ENCODE data around the gene C13orf46. TPM values are rescaled to one million over a fixed set of nuclear protein-coding genes. Genes with fewer than 3 reads are reported as not detected.

C13orf46 gene
- polyA plus RNA-seq, 2 of the 4 experiments (the other 2 are of a cell fraction): 0.05 to 0.13 TPM

DNA sequence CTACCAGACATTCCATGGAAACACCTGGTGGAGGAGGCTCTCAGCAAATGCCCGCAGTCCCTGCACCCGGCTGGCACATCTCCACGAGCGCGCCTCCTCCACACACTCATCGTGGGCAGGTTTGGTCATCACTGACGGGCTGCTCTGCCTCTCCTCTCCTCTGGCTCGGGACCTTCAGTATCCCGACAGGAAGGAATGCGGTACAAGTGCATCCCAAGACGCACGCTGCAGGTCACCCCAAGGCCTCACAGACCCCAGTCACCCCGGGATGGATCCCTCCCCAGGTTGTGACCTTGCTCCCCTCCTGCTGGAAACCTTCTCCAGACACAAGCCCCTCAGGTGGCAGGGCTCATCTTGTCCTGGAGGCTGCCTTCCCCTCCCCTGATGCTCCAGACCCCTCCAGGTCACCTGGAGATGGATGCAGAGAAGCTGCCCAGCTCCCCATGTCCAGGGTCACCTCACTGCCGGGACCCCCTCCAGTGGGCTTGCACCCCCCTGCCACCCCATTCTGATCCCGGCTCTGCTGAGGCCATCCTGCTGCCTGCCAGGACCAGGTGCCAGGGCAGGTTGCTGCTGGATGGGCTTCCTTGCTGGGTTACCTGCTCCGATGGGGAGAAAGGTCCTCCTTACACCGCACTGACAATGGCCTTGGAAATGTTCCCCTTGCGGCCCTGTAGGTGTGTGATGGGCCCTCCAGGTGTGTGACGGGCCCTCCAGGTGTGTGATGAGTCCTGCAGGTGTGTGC lies 29.9 kb downstream of the C13orf46 start:
- 88% methylated on average over 11 of the region's 19 CpGs for WGBS (ENCODE audit: missing lambda C conversion rate)
- Histone ChIP-seq H3K4me3 (no peak overlapping the region), H3K9me3 (no peaks in the 10 kb centered on the region), H3K27ac (no peak overlapping the region), H3K4me1 (no peaks in the 10 kb centered on the region), H3K4me2 (no peak overlapping the region)
- ATAC-seq (no peak), DNase-seq (ENCODE audit: low read depth in 1 of 2, low spot score in 1 of 2) (no peak), FAIRE-seq (no peak)
- TF ChIP-seq, protein P1, sequence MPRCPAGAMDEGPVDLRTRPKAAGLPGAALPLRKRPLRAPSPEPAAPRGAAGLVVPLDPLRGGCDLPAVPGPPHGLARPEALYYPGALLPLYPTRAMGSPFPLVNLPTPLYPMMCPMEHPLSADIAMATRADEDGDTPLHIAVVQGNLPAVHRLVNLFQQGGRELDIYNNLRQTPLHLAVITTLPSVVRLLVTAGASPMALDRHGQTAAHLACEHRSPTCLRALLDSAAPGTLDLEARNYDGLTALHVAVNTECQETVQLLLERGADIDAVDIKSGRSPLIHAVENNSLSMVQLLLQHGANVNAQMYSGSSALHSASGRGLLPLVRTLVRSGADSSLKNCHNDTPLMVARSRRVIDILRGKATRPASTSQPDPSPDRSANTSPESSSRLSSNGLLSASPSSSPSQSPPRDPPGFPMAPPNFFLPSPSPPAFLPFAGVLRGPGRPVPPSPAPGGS (IDR thresholded peaks at IDR 0.05): no peak
- TF ChIP-seq JUN (IDR thresholded peaks at IDR 0.05): no peak
- TF ChIP-seq SMC3 (IDR thresholded peaks at IDR 0.05): no peak
- TF ChIP-seq PHF8 (IDR thresholded peaks at IDR 0.05; ENCODE audit: borderline replicate concordance, low read depth): no peak
- TF ChIP-seq, protein P2, sequence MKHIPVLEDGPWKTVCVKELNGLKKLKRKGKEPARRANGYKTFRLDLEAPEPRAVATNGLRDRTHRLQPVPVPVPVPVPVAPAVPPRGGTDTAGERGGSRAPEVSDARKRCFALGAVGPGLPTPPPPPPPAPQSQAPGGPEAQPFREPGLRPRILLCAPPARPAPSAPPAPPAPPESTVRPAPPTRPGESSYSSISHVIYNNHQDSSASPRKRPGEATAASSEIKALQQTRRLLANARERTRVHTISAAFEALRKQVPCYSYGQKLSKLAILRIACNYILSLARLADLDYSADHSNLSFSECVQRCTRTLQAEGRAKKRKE (CRISPR knock-in tag; IDR thresholded peaks at IDR 0.05; ENCODE audit: low read depth): no peak
- ChIA-PET CTCF (no interaction called here), POLR2A (no interaction called here)

DNA sequence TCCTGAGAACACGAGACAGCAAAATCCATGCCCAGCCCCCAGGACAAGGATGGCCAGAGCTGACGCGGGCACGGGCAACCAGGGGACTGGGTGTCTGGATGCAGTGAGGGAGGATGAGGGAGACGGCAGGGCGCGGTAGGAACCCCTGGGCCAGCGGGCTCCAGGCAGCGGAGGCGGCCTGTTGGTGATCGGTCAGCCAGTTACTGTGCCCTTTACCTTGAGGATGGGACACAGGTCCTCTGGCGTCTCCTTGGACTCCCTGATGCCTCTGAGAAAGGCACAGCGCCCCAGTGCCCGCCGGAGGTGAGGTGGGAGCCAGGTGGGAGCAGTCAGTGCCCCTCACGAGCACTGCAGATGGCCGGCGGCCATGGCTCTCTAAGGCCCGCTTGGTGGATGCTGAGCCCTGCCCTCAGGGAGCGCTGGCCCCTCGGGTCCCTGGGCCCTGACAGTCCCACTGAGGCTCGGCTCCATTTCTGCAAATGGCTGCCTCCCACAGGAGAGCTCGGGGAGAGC lies 31.2 kb downstream of the C13orf46 start:
- Histone ChIP-seq H3K4me3 (no peak overlapping the region), H3K4me1 (no peaks in the 10 kb centered on the region), H3K27ac (no peak overlapping the region), H3K4me2 (no peak overlapping the region), H3K9me3 (no peaks in the 10 kb centered on the region)
- FAIRE-seq (no peak), ATAC-seq (no peak), DNase-seq (ENCODE audit: low read depth in 1 of 2, low spot score in 1 of 2) (no peak)
- ChIA-PET CTCF (no interaction called here), POLR2A (no interaction called here)
- no peak for TF ChIP-seq RAD21 (conservative IDR thresholded peaks at IDR 0.05 in 1 of 2, IDR thresholded peaks at IDR 0.05 in 1 of 2)
- no peak for TF ChIP-seq MYC (IDR thresholded peaks at IDR 0.05; ENCODE audit: borderline replicate concordance, low read length)
- TF ChIP-seq FOXS1 (CRISPR knock-in tag; IDR thresholded peaks at IDR 0.05): no peak
- no peak for TF ChIP-seq HDAC2 (IDR thresholded peaks at IDR 0.05)
- TF ChIP-seq CEBPB (IDR thresholded peaks at IDR 0.05): no peak
- TF ChIP-seq EHF (CRISPR knock-in tag; IDR thresholded peaks at IDR 0.05): no peak
- no peak for TF ChIP-seq TFCP2L1 (CRISPR knock-in tag; IDR thresholded peaks at IDR 0.05)
- no peak for TF ChIP-seq EHMT2 (IDR thresholded peaks at IDR 0.05; ENCODE audit: low read depth)
- TF ChIP-seq NFE2L2 (conservative IDR thresholded peaks at IDR 0.05; ENCODE audit: low read length): no peak
- no peak for TF ChIP-seq POLR2A (IDR thresholded peaks at IDR 0.05; ENCODE audit: low read length)
- no peak for TF ChIP-seq JUNB (IDR thresholded peaks at IDR 0.05)
- no peak for TF ChIP-seq SMC3 (IDR thresholded peaks at IDR 0.05)
- TF ChIP-seq, protein P1 (IDR thresholded peaks at IDR 0.05): no peak
- TF ChIP-seq, protein P3, sequence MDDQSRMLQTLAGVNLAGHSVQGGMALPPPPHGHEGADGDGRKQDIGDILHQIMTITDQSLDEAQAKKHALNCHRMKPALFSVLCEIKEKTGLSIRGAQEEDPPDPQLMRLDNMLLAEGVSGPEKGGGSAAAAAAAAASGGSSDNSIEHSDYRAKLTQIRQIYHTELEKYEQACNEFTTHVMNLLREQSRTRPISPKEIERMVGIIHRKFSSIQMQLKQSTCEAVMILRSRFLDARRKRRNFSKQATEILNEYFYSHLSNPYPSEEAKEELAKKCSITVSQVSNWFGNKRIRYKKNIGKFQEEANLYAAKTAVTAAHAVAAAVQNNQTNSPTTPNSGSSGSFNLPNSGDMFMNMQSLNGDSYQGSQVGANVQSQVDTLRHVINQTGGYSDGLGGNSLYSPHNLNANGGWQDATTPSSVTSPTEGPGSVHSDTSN (IDR thresholded peaks at IDR 0.05): no peak
- no peak for TF ChIP-seq SREBF2 (IDR thresholded peaks at IDR 0.05)
- TF ChIP-seq, protein P4, sequence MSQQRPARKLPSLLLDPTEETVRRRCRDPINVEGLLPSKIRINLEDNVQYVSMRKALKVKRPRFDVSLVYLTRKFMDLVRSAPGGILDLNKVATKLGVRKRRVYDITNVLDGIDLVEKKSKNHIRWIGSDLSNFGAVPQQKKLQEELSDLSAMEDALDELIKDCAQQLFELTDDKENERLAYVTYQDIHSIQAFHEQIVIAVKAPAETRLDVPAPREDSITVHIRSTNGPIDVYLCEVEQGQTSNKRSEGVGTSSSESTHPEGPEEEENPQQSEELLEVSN (IDR thresholded peaks at IDR 0.05; ENCODE audit: borderline replicate concordance, low read depth): no peak
- no peak for TF ChIP-seq POLR2AphosphoS2 (conservative IDR thresholded peaks at IDR 0.05; ENCODE audit: low read length)
- no peak for TF ChIP-seq NPAS2 (CRISPR knock-in tag; IDR thresholded peaks at IDR 0.05; ENCODE audit: borderline replicate concordance)
- TF ChIP-seq, protein P5, sequence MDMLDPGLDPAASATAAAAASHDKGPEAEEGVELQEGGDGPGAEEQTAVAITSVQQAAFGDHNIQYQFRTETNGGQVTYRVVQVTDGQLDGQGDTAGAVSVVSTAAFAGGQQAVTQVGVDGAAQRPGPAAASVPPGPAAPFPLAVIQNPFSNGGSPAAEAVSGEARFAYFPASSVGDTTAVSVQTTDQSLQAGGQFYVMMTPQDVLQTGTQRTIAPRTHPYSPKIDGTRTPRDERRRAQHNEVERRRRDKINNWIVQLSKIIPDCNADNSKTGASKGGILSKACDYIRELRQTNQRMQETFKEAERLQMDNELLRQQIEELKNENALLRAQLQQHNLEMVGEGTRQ (IDR thresholded peaks at IDR 0.05): no peak
- WGBS (ENCODE audit: missing lambda C conversion rate): 79% methylated on average over 12 of the region's 23 CpGs
